Measurements from ENCODE around the gene AMBP.
"Not testable (repeated sequence)": the region's sequence is repeated elsewhere in the genome, so short reads cannot be mapped to it uniquely, and the experiment has no call there.

AMBP gene

DNA sequence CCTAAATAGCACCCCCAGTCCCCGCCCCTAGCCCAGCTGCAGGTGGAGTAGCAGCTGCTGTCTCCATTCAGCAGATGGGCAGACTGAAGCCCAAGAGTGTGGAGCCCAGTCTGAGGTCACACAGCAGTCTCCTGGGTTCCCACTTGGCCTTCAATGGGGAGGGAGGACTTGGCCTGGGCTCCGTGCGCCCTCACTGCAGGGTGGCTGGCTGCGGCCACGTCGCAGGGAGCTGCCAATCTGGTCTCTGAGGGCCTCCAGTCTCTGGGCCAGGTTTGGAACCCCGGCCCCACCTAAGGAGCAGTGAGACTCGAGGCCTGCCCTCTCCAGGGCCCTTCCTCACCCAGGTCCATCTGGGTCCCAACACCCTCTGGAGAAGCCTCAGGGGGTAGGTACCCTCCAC is 13.6 kb upstream of the AMBP start:
- DNase-seq = no peak

DNA sequence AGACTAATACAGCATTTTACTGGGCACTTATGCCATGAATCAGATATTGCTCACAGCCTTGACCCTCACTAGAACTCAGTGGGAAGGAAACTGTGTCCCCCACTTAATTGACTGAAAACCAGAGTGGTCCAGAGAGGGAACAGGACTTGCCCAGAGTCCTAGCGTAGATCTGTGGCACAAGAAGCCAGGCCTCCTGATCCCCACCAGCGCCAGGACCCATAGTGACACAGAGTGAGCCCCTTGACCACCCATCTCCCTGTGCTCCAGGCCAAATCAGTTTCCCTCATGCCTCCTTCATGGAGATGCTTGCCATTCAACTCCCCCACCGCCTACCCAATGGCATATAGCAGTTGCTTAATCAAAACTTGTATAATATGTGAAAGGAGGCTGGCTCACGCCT is 12.7 kb upstream of the AMBP start:
- no peak for DNase-seq

GRCh38 chr9:114089206-114089840 is 11.2 kb upstream of the AMBP start:
- no peak for DNase-seq

GRCh38 chr9:114088571-114089170 is 10.6 kb upstream of the AMBP start:
- no peak for DNase-seq

DNA sequence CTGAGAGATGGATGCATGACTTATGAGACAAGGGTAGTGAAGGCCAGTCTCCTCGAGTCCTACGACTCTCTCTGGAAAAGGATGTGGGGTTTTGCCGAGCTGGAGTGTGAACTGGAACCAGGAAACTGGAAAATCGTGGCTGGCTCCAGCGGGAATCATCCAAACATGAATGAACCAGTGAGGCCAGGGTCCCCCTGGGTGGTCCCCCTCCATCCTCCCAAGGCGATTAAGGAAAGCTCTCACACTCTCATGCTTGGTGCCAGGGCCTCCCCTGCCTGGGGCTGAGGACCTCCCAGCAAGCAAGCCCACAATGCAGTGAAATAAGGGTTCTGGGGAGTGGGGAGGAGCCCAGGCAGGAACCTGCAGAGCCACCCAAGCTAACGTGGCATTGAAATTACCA is 9.6 kb upstream of the AMBP start:
- no peak for DNase-seq

- DNase-seq = no peak
Measured at GRCh38 chr9:114086607-114087006, 8.5 kb upstream of the AMBP start.

DNA sequence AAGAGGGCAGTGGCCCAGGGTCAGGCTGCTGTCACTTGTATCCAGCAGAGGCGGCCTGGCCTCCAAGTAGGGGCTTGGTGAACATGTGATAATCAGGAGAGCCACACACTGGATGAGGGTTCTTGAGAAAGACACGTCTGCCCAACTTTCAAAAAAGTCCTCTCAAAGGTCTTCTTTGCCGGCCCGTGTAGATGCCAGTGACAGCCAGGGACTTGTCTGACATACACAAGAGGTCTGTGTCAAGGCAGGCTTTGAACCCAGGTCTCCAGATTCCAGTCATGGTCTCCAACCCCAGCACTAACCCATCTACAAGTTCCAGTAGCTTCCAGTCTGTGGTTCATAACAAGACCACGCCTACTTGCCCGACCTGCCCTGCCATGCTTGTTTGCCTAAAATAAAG is 7.9 kb upstream of the AMBP start:
- no peak for DNase-seq

DNA sequence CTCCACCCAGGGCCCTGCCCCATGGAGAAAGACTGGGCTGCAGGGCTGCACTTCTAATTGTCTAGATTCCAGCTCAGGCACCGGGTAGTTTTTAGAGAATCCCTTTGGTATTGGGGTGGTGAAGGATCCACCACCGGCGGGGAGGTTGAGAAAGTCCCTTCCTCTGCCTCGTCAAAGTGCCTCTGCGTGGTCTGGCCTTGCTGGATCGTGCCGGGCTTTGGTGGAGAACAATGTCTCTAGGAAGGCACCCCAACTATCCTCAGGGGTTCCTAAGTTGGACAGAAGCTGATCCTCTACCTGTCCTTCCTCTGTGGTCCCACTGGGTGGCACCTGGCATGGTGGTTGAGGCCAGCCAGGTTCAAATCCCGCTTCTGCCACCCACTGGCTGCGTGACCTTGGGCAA is 7.3 kb upstream of the AMBP start:
- no peak for DNase-seq

DNA sequence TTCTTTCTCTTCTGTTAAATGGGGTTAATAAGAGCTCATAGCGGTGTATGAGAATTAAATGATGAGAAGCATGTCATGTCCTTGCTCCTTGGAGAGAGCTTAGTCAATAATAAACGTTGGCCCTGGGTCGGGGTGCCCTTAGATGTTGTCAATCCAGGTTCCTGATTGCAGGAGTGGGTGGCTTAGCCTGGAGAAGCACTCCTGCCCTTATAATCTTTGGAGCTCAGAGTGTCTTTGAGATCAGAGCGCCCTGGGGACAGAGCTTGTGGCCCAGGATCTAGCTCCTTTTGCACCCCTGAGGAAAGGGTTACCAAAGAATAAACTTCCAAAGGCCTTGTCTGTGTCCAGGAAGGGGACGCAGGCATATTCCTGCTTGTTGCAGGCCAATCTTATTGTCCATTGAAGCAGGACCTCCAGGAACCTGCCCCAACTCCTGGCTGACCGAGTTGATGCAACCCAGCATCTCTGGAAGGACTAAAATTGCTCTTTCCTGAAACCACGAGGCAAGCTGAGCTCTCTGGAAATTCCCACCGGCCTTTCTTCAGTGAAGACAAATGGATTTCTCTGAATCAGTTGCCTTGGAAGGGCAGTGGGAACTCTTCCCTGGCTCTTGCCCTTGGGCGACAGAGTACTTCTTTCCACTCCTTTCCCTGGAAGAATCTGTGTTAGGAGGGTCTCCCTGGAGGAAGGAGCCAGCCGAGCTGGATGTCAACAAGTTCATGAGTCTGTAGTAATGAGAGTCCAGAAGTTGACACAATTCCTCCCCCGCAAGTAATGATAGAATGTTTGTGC is 6.4 kb upstream of the AMBP start:
- DNase-seq = no peak

DNA sequence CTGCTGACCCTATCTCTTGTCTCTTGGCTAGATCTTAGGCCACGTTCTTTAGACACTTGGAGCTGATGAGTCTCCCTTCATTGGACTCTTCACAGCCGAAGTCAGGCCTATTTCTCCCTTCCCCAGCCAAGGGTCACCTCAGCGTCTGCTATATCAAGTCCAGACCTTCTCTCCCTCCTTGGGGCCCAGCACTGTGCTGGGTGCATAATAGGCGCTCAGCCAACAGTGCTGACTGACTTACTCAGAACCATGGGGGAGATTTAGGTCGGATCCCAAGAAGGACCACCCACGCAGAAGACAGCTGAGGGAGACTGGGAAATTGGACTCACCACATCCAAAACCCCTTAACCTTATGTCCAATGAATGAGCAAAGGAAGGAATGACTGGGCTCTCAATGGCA is 5.6 kb upstream of the AMBP start:
- no peak for DNase-seq

DNA sequence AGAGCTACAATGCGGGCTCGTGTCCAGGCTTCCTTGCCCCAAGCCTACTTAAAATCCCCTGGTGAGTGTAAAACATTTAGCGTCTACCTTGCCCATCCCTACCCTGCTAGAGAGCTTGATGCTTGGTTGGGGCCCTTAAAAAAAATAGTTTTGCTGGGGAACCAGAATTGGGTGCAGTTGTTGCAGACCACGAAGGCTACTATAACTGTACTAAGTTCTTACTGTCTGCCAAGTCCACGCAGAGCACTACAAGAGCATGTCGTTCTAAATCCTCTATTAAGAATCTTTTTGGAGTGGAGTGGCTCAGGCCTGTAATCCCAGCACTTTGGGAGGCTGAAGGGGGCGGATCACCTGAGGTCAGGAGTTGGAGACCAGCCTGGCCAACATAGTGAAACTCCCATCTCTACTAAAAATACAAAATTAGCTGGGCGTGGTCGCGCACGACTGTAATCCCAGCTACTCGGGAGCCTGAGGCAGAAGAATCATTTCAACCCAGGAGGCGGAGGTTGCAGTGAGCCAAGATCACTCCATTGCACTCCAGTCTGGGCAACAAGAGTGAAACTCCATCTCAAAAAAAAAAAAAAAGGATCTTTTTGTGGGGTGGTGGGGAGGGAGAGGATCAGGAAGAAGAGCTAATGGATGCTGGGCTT is 4.8 kb upstream of the AMBP start:
- not testable (repeated sequence) for DNase-seq

- DNase-seq = peak; percentile 88
Measured at GRCh38 chr9:114082017-114082762, 4.1 kb upstream of the AMBP start.

- no peak for DNase-seq
Measured at GRCh38 chr9:114081441-114082016, 3.4 kb upstream of the AMBP start.

DNA sequence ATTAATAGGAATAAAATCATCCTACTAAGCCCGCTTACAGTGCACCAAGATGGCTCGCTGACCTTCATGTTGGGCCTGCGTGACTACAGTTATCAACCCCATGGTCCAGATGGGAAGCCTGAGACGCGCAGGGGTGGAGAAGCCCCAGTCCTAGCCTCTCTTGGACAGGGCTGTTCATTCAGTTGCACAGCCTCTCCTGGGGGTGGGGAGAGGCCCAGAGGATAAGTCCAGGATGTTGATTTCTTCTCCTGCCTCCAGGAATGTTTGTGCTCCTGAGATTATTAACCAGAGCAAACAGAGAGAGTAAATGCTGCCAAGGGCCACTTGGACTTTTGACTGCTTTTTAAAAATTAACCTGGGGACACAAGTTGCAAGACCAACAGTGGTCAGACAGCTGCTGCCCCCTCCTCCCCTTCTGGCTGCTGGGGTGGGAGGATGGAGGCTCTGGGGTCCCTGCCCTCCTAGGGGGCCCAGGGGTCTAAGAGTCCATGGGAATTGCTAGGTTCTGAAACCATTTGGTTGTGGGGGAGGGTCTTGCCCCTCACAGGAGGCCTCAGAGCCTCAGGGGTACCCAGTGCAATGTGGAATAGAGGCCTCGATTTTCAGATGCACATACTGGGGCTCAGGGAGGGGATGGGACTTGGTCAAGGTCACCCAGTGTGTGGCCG is 2.8 kb upstream of the AMBP start:
- DNase-seq = no peak

- DNase-seq = no peak
Measured at GRCh38 chr9:114080195-114080772, 2.2 kb upstream of the AMBP start.

GRCh38 chr9:114078781-114079156 is 669 bp upstream of the AMBP start:
- no peak for DNase-seq

GRCh38 chr9:114077162-114077837 is 800 bp downstream of the AMBP start:
- DNase-seq = no peak

DNA sequence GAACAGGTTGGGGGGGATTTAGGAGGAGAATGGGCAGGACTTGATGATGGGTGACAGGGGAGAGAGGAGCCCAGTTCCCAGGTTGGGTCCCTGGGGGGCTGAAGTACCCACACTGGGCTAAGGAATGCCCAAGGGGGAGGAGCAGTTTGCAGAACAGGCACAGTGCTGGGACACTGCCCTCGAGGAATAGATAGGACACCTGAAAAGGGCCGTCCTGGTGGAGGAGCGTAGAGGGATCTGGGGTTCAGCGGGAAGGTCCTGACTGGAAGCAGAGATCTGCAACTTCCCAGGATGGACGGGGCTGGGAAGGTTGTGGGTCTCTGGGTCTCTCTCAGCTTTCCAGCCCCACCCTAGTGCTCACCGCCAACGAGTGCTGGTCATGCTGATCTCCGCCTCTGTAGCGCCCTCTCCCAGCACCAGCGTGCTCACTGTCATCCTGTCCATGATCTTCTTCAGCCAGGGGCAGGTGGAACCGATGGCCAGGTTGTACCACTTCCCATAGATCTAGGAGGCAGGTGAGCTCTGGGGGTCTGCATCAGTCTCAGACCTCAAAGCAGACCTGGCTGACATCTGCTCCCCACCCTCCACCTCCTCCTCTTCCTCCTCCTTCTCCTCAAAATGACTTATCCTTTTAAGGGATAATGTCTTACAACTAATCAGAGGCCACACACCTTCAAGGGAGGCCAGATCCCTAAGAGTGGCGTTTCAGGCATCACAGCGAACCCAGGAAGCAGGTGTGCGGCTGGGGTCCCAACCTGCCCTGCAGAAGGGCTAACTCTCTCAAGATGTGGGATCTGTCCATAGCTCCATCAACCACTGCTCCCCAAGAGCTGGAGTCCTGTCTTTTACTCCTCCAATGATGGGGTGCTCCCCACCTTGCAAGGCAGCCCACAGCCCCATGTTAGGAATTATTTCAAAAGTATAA is 1.6 kb downstream of the AMBP start:
- no peak for DNase-seq

- DNase-seq = no peak
Measured at GRCh38 chr9:114075602-114076001, 2.5 kb downstream of the AMBP start.

Data from NCI-H510A treated with DMSO at 0.1 percent for 48 hours (cell line).